ENCODE results near the gene RPLP2. TPM values are rescaled to one million over a fixed set of nuclear protein-coding genes. Genes with fewer than 3 reads are reported as not detected.

RPLP2 gene
- total RNA-seq, 1 experiment from 2014 or later = 1,270 TPM

DNA sequence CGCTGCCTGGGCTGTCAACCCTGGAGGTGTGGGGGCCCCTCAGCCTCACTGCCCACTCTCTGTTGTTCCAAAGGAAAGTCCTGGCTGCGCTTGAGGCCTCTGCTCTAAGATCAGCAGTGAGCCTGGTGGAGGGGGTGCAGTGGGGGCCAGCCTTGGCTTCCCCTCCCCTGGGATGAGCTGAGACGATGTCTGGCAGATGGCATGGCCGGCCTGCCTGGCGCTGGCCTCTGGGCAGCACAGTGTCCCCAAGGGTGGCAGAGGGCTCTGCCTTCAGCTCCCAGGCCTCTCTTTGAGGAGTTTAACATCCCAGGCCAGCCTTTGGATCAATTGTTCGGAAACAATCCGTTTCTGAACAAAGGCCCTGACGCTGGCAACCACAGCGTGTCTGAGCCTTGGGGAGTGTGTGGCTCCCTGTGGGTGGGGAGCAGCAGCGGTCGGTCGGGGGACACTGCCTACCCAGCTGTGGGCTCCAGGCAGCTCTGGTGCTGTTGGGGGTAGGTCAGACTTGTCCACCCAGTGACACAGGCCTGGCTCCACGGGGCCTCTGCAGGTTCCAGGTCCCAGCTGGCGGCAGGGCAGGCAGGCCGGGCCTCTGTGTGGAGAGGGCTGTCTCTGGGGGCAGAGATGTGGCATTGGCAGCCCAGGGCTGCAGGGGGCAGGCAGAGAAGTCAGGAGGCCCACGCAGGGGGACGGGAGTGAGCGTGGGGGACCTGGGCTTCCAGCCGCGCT is 45.0 kb downstream of the RPLP2 start:
- H3K36me3 ChIP-seq (ENCODE audit: low read depth) = no peaks in the 10 kb centered on the region
- no peaks in the 10 kb centered on the region for H3K27me3 ChIP-seq (ENCODE audit: insufficient read depth, low read depth)
- H3F3A ChIP-seq (ENCODE audit: insufficient read depth, low read depth) = no peaks in the 10 kb centered on the region
- H3K27ac ChIP-seq = no peak overlapping the region
- no peak overlapping the region for H2AFZ ChIP-seq
- ChIA-PET CTCF (no interaction called here), POLR2A (ENCODE audit: unreplicated experiment) (no interaction called here)
- no peak overlapping the region for H3K4me3 ChIP-seq
- H3K79me2 ChIP-seq (ENCODE audit: low read depth) = no peaks in the 10 kb centered on the region
- H3K9me2 ChIP-seq (ENCODE audit: insufficient read depth) = no peaks in the 10 kb centered on the region
- H3K4me2 ChIP-seq = no peak overlapping the region
- H3K9me3 ChIP-seq (ENCODE audit: insufficient read depth, low read depth) = no peaks in the 10 kb centered on the region
- H3K4me1 ChIP-seq (replicated peaks; ENCODE audit: insufficient read depth) = no peaks in the 10 kb centered on the region
- no peaks in the 10 kb centered on the region for H4K20me1 ChIP-seq (ENCODE audit: insufficient read depth)
- no TSS peak for BruUV-seq (replicated peaks)
- intact Hi-C loops (cut with micrococcal nuclease; ENCODE audit: unreplicated experiment) = no loop called here
- no peak for TF ChIP-seq EZH2 (IDR thresholded peaks at IDR 0.05; ENCODE audit: low read depth)
- TF ChIP-seq, protein P1, sequence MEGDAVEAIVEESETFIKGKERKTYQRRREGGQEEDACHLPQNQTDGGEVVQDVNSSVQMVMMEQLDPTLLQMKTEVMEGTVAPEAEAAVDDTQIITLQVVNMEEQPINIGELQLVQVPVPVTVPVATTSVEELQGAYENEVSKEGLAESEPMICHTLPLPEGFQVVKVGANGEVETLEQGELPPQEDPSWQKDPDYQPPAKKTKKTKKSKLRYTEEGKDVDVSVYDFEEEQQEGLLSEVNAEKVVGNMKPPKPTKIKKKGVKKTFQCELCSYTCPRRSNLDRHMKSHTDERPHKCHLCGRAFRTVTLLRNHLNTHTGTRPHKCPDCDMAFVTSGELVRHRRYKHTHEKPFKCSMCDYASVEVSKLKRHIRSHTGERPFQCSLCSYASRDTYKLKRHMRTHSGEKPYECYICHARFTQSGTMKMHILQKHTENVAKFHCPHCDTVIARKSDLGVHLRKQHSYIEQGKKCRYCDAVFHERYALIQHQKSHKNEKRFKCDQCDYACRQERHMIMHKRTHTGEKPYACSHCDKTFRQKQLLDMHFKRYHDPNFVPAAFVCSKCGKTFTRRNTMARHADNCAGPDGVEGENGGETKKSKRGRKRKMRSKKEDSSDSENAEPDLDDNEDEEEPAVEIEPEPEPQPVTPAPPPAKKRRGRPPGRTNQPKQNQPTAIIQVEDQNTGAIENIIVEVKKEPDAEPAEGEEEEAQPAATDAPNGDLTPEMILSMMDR (conservative IDR thresholded peaks at IDR 0.05) = no peak
- DNase-seq = no peak

DNA sequence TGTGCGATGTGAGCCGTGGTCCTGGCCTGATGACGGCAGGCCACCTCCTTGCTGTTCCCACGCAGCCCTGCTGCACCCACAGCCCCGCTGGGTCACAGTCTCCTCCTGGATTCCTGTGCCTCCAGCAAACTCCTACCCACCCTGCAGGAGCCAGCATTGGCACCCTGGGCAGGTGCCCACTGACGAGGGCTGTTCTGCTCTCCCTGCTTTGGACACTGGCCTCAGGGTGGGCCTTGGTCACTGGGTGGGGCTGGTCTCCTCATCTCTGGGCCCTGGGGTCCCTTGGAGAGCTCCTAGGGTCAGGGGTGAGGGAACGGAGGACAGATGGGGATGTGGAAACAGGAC is 45.5 kb downstream of the RPLP2 start:
- H3K79me2 ChIP-seq (ENCODE audit: low read depth) = no peaks in the 10 kb centered on the region
- TF ChIP-seq, protein P1 (conservative IDR thresholded peaks at IDR 0.05) = no peak
- no peak for TF ChIP-seq EZH2 (IDR thresholded peaks at IDR 0.05; ENCODE audit: low read depth)
- H3K4me1 ChIP-seq (replicated peaks; ENCODE audit: insufficient read depth) = no peaks in the 10 kb centered on the region
- ChIA-PET CTCF (no interaction called here), POLR2A (ENCODE audit: unreplicated experiment) (no interaction called here)
- no peaks in the 10 kb centered on the region for H3K9me3 ChIP-seq (ENCODE audit: insufficient read depth, low read depth)
- H3K36me3 ChIP-seq (ENCODE audit: low read depth) = no peaks in the 10 kb centered on the region
- no peak overlapping the region for H3K4me2 ChIP-seq
- no peaks in the 10 kb centered on the region for H4K20me1 ChIP-seq (ENCODE audit: insufficient read depth)
- DNase-seq = no peak
- no peaks in the 10 kb centered on the region for H3K27me3 ChIP-seq (ENCODE audit: insufficient read depth, low read depth)
- BruUV-seq (replicated peaks) = no TSS peak
- H3K9me2 ChIP-seq (ENCODE audit: insufficient read depth) = no peaks in the 10 kb centered on the region
- intact Hi-C loops (cut with micrococcal nuclease; ENCODE audit: unreplicated experiment) = no loop called here
- no peak overlapping the region for H3K27ac ChIP-seq
- H3K4me3 ChIP-seq = no peak overlapping the region
- no peak overlapping the region for H2AFZ ChIP-seq
- H3F3A ChIP-seq (ENCODE audit: insufficient read depth, low read depth) = no peaks in the 10 kb centered on the region

DNA sequence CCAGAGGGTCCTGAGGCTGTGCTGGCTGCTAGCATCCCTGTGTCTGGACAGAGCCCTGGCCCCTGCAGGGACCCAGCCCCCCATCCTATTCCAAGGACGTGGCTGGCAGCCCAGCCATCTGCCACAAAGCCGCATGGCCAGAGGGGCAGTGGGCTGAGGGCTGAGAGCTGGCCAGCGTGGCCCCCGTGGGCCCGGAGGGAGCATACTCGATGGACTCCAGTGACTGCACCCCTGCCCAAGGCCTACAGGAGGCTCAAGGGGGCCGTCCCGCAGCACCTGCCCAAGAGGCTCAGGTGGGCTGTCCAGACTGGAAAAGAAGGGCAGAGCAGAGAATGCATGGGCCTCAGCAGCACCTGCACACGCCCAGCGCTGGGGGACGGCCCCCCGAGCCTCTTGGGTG is 46.0 kb downstream of the RPLP2 start:
- intact Hi-C loops (cut with micrococcal nuclease; ENCODE audit: unreplicated experiment) = no loop called here
- H3F3A ChIP-seq (ENCODE audit: insufficient read depth, low read depth) = no peaks in the 10 kb centered on the region
- H3K27ac ChIP-seq = no peak overlapping the region
- H4K20me1 ChIP-seq (ENCODE audit: insufficient read depth) = no peaks in the 10 kb centered on the region
- H3K9me2 ChIP-seq (ENCODE audit: insufficient read depth) = no peaks in the 10 kb centered on the region
- H3K4me3 ChIP-seq = no peak overlapping the region
- DNase-seq = no peak
- POLR2A ChIA-PET (ENCODE audit: unreplicated experiment) = no interaction called here
- H3K36me3 ChIP-seq (ENCODE audit: low read depth) = no peaks in the 10 kb centered on the region
- no TSS peak for BruUV-seq (replicated peaks)
- no peaks in the 10 kb centered on the region for H3K9me3 ChIP-seq (ENCODE audit: insufficient read depth, low read depth)
- TF ChIP-seq, protein P1 (conservative IDR thresholded peaks at IDR 0.05) = no peak
- TF ChIP-seq EZH2 (IDR thresholded peaks at IDR 0.05; ENCODE audit: low read depth) = no peak
- H3K4me2 ChIP-seq = no peak overlapping the region
- H3K27me3 ChIP-seq (ENCODE audit: insufficient read depth, low read depth) = no peaks in the 10 kb centered on the region
- H2AFZ ChIP-seq = no peak overlapping the region
- CTCF ChIA-PET = no interaction called here
- H3K4me1 ChIP-seq (replicated peaks; ENCODE audit: insufficient read depth) = no peaks in the 10 kb centered on the region
- no peaks in the 10 kb centered on the region for H3K79me2 ChIP-seq (ENCODE audit: low read depth)
